ENCODE results near the gene ZBED3. TPM values are rescaled to one million over a fixed set of nuclear protein-coding genes. Genes with fewer than 3 reads are reported as not detected.
"Not testable (repeated sequence)": the region's sequence is repeated elsewhere in the genome, so short reads cannot be mapped to it uniquely, and the experiment has no call there.

ZBED3 gene, protein sequence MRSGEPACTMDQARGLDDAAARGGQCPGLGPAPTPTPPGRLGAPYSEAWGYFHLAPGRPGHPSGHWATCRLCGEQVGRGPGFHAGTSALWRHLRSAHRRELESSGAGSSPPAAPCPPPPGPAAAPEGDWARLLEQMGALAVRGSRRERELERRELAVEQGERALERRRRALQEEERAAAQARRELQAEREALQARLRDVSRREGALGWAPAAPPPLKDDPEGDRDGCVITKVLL
- total RNA-seq, result 2.2 TPM

DNA sequence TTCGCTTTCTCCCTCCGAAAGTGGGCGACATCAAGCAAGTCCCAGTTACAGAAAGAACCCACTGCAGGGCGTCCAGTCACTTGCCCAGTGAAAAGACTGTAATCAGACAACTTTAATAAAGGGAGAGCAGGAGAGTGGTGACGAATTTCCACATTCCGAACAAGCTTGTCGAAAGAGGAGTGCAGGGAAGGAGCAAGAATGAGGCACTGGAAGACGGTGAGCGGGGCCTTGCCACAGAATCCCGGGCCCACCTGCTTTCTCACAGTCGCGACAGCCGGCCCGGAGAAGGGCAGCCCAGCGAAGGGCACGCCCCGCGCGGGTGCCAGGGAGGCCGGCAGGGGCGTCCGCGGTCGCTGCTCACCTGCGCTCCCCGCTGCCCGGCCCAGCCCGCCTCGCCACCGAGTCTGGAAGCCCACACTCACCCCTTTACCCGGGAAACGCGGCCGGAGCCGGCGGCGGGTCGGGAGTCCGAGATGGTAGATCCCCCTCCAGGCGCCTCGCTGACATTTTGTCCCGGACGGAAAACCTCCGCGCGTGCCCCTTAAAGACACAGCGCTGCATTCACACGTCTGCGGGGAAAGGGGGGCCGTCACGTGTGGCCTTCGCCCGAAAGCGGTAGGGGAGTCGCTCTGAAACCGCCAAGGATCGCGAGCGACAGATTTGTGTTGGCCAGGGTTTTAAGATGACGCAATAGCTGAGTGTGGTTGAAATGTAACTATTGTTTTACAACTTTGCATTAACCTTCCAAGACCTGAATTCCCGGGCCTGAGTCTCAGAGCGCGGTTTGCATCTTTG lies at the start of gene ZBED3:
Gene ZBED3 (minus strand): TSS at position 597 of the 795 bp plus-strand sequence. CDS start 9,407 bp downstream, outside the sequence.
- DNase-seq, result peak; percentile 66

DNA sequence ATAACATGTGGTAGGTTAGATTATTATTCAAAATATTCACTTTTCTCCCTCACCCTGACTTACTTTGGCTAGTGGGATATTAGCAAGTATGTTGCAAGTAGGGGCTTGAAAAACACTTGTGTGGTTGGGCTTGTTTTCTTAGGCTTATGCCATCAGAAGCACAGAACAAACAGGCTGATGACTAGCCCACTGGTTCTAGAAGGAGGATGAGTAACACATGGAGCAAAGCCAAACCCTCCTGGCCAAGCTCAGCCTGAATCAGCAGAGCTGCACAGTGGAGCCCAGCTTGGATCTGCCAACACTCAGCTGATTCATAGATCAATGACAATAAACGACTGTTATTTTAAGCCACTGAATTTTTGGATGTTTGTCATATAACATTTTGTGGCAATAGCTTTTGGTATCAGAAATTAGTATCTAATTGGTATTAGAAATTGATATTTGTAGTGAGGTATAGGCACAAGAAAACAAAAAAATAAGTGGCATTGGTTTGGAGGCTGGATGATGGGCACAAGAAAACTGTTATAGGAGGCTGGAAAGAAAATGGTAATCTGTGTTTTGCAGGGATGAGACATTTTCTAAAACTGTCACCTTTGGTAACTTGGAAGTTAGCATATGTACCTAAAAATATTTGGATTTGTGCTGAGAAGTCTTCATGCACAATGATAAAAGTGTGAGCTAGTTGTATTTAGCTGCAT lies 46.1 kb upstream of the ZBED3 start:
- DNase-seq, result peak; percentile 81

DNA sequence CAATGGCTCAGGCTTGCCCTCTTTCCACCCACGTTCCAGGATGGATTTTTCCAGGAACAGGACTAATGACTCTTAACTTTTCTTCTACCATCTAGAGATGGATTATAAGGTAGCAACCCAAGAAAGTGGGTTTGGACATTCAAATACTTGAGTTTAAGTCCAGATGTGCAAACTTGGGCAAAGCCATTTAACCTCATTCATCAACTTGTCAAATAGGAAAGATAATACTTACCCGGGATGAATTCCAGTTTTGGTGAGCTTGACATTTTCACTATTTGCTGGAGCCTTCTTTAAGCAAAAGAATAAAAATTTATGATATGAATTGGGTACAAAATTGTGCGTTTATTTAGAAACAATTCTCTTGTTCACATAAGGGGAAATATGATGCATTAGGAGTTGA lies 44.3 kb upstream of the ZBED3 start:
- DNase-seq, result no peak

DNA sequence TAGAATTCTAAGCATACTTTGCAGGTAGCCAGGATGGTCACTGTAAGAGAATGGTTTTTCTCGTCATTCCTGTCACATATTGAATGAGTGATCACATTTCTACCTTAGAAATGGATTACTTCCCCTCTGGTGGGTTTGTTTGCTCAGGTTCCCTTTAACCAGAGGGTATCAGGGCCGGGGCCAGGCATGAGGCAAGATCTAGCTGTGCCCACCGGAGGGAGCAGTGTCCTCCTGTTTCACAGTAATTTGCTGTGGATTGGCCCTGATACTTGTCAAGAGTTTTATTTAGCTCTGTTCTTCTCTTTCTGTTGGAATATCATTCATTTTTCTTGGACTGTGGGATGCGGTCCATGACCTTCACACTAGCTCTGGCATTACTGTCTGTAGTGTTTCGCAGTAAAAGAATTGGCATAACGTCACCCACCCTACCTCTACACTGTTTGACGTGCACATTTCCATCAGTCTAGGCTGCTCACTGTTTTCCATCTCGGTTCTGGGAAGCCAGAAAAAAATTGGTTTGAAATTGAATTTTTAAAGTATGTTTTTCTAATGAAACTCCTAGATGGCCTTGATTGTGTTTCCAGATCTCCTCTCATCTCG lies 42.4 kb upstream of the ZBED3 start:
- DNase-seq, result no peak

DNA sequence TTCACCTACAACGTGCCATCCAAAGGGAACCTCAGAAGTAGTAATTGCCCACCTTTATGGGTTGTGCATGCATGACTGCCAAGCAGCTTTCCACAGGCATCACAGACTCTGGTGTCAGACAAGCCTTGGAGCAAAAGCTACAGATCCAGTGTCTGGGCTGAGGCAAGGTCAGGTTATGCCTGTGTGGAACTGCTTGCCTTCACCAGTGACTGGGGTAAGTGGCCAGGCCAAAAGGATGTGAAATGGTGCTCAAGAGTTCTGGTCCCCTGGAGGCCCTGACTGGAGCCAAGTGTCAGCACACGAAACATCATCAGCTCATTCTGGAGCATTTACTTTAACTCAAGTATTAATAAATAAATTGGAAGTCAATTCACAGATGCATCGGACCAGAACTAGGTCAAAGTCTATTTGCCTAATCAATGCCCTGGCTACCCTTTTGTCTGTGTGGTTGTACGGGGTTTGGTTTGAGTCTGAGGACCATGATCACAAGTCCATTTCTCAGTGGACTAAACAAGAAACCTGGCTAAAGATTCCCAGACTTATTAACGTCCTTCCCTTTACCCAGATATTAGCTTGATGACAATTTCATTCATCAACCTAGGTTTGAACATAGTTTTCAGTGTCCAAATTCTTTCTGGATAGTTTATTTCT lies 41.5 kb upstream of the ZBED3 start:
- no peak for DNase-seq

DNA sequence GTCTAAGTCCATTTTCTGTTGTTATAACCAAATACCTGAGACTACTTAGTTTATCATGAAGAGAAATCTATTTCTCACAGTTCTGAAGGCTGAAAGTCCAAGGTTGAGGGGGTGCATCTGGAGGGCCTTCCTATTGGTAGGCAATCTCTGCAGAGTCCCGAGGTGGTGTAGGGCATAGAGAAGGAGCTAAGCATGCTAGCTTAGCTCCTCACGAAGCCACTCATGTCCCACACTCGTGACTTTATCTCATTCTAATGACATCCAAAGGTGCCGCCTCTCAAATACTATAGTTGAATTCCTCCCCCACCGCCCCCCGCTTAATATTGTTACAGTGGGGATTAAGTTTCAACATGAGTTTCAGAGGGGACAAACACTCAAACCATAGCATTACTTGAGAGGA lies 36.0 kb upstream of the ZBED3 start:
- DNase-seq, result no peak

DNA sequence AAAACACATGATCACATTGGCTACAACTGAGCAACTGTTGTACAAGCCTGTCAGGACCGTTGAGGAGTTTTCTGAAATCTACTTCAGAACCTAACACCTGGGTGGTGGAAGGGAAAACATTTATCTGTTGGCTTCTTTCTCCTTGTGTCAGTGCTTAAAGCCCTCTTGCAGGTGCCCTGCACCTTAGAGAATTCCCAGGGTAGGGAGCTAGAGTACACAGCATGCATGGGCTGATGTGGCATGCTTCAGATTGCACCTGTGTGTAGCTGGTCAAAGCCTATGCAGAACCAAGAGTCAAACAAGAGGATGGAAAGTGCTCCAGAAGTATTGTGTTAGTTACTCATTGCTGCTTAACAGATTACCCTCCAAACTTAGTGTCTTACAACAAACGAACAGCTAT lies 33.6 kb upstream of the ZBED3 start:
- DNase-seq, result no peak

DNA sequence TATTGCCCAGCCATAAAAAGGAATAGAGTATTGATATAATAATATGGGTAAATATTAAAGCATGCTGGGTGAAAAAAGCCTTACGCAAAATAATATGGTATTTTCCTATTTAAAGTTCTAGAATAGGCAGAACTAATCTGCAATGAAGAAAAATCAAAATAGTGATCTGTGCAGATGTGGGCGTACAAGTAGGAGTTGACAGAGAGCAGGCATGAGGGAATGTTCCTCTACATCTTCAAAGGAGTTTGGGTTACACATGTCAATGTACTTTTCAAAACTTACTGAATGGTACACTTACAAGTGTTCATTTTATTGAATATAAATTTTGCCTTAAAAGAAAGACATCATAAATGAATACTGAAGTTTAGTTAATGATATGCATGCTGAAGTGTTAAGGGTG lies 33.0 kb upstream of the ZBED3 start:
- no peak for DNase-seq

DNA sequence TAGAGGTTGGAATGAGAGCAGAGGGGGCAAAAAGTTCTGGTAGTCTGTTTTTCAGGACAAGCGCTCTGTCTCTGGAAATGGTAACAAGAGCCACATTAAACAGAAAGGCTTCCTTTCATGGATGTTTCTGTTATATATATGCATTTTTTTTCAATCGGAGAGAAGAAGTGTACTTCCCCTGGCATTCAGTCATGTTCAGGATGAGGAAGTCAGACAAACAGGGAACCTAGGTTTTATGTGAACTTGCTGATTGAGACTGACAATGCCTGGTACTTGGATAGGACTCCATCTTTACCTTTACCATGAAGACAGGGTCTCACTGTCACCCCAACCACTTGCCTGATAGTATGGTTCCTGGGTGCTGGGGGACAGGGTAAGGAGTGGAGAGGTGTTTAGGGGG lies 30.1 kb upstream of the ZBED3 start:
- DNase-seq, result no peak

DNA sequence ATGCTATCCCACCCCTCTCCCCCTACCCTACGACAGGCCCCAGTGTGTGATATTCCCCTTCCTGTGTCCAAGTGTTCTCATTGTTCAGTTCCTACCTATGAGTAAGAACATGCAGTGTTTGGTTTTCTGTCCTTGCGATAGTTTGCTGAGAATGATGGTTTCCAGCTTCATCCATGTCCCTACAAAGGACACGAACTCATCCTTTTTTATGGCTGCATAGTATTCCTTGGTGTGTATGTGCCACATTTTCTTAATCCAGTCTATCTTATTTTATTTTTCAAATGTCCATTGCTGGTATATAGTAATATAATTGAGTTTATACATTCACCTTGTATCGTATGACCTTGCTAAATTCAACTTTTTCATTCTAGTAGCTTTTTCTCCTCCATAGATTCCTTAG lies 19.9 kb upstream of the ZBED3 start:
- DNase-seq, result not testable (repeated sequence)

DNA sequence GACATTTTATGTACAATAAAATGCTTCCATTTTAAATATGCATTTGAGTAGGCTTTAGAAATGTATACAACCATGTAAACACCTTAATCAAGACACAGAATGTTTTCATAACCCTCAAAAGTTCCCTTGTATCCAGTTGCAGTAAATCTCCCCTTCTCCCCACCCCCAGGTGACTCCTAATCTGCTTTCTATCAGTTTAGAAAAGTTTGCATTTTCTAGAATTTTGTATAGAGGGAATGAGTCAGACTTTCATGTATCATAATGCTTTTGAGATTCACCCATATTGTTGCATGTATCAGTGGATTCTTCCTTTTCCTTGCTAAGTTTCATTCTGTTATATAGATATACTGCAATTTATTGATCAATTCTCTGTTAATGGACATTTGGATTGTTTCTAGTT lies 17.7 kb upstream of the ZBED3 start:
- DNase-seq, result no peak

DNA sequence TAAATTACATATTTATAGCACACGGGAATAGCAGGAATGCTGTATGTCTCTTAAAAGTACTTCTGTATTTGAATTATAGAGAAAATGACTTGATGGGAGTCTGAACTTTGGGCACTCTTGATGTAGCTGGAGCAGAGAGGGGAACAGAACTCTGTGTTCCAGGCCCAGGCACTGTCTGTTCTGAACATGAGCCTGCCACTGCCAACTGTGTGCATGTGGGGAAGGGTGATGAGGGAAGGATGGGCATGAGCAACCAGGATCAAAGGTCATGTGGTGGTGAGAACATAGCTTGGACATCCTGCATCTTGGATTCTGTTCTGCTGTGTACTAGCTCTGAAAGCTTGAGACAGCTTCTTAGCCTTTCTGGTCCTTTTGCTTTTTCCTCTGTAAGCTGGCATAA lies 16.4 kb upstream of the ZBED3 start:
- no peak for DNase-seq

DNA sequence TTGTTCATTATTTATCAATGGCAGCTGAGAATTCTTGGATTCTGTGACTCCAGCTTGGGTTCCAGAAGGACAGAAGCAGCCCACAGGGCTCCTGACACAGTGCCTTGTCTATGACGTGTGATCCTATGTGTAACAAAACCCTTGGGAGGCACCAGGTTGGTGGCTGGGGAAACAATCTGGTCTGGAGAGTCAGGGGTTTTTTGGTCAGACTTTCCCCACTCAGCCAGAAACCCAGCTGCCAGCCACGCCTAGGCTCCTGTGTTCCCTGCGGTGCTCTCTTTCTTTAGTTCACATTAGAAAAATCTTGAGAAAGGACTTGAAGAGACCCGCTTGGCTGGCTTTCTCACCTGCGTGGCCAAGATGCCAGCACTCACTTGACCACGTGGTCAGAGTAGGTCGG lies 15.5 kb upstream of the ZBED3 start:
- no peak for DNase-seq

DNA sequence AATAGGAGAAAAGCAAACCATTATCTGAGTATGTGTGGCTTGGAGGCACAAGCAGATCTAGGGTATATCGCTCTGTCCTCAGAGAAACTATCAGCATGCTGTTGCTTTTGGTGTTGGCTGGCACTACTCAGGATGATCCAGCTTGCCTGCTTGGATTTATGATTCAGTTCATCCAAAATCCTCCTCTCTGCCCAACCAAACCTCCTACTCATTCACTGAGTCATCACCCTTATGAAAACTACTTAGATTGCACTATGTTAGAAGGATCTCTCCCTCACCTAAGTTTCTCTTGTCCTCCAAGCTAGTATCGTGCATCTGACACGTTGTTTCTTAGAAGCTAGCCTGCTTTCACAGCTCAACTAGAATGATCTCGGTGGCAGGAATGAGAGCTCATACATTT lies 14.2 kb upstream of the ZBED3 start:
- DNase-seq, result peak; percentile 14

DNA sequence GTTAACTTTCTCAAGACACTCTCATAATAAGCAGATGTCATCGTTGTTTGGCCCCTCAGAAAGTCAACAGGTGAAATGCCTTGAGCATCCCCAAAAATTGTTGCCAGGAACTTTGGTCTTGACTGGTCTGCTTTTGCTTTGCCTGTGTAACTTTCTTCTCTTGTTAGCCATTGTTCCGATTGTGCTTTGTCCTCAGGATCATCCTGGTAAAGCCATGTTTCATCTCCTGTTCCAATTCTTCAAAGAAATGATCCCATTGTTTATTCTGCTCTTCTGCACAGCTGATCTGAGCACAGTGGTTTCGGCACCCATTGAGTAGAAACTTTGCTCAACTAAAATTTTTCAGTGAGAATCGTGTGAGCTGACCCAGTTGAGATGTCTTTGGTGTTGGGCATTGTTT lies 8.1 kb upstream of the ZBED3 start:
- DNase-seq, result no peak

DNA sequence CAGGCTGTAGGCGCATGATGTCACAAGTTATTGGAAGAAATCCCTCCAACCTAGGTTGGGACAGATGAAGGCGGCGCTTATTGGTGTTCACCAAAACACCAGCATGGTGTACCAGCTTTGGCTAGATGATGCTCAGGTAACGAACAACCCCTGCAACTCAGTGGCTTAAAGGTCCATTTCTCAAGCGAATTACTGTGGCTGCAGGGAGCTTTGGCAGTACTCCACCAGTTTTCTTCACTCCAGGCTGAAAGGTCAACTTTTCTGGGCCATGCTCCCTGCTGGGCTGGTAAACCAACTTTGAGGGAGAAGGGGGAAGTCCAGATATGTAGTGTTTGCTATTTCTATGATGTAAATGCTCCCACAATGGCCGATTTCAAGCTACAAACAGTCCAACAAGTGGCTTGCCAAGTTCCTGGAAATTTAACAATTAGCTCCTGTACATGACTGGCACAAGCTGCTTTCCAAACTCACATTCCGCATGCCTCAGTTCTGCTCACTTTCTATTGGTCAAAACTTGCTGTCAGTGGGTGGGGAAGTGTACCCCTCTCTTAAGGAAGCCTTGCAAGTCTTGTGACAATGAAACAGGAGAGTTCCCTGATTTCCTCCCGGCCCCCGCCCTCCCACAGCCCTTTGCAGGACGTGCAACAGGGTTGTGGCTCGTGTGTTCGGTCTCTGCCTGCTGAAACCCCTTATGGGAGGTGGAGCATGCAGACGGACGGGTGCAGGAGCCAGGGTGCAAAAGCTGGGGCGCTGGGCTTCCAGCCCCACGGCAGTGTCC lies 588 bp upstream of the ZBED3 start:
- DNase-seq, result no peak

DNA sequence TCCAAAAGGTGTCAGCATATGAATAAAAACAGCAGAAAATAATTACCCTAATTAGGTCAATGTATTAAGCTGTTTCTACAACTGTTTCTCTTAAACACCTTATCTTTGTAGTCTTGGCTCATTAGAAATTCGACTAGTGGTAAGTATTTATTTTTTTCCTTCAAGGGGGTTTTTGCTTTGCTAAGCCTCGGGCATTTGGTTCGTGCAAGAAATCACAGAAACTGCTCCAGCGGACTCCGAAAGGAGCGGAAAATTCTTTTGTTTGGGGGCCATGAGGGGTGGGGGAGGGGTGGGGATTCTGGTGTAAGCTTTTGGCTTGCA lies 757 bp downstream of the ZBED3 start:
- DNase-seq, result no peak

DNA sequence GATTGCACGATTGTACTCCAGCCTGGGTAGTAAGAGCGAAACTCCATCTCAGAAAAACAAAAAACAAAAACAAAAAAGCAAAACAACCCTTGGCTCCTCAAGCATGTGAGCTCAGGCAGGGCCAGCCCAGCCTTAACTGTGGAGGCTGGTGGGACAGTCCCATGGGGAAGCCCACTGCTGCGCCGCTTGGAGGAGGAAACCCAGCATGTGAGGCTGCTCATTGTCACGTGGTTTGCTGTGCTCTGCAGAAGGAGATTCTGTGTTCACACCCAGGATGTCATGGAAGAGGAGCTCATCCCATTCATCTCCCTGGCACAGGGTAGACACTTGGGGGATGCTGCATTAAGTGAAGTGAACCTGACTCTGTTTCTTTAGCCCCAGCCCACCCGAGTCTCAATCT lies 4.0 kb downstream of the ZBED3 start:
- DNase-seq, result no peak

DNA sequence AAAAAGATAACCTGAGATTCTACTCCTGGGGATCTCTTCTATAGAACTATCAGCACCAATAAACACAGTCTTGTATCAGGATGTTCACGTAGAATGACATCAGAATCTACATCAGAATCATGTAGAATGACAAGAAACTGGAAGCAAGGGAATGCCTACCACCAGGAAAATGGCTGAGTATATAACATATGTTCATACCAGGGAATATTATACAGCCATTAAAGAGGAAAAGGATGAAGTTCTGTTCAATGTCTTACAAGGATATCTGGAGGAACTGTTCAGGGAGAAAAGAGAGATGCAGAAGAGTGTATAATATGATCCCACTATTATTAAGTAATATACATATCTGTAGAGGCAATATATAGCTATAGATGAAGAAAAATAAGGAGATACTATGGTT lies 4.8 kb downstream of the ZBED3 start:
- DNase-seq, result no peak

DNA sequence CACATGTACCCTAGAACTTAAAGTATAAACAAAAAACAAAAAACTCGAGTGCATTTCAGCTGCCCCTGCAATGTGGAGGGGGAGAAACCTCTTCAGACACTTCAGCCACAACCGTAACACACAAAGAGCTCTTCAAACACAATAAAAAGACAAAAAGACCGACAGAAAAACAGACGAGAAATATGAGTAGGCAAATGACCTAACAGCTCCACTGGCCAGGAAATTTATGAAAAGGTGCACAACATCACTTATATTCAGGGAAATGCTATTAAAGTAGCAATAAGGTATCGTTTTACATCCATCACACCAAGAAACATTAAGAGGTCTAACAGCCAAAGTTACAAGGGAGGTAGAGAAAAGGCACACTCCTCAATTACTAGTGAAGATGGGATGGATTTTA lies 6.2 kb downstream of the ZBED3 start:
- no peak for DNase-seq

DNA sequence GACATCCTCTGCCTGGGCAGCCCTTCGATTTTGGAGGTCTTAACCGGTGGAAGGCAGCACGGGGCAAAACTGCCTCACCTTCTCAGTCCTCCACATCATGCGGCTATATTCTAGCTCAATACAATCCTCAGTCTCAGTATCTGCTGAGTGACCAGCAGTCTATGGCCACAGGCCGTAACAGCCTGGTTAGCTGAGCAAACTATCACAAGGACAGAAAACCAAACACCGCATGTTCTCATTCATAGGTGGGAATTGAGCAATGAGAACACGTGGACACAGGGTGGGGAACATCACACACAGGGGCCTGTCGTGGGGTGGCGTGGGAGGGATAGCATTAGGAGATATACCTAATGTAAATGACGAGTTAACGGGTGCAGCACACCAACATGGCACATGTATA lies 6.6 kb downstream of the ZBED3 start:
- not testable (repeated sequence) for DNase-seq

DNA sequence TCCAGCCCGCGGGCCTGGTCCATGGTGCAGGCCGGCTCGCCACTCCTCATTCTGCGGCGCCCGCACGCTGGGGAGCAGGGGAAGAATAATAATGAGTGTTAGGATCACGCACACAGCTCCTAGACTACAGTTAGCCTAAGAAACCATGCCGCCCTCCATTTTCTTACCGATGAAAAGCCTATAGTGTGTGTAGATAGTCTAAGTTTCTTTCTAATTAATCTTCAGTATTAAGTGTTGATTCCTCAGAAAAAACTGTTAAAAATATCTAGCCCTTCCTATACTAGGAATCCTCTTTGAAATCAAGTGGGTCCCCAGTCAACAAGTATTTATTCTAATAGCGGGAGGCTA lies 9.3 kb downstream of the ZBED3 start:
- DNase-seq, result no peak

Data from occipital lobe (tissue), 2 donors.